ENCODE data around the gene CCDC88A.

The CCDC88A gene

GRCh38 chr2:55419679-55420438, at the start of gene CCDC88A:
TSS of gene CCDC88A (minus strand) at chr2:55419856. CDS start at chr2:55419079, 777 bp downstream.
- Mint-ChIP-seq H3K4me3 (peak within 1 kb of the TSS; percentile 96 to 98 (median 98)), H3K9me3 (no peaks in the 10 kb centered on the region), H3K36me3 (ENCODE audit: low read depth) (peaks cover 9% of the 10 kb centered on the region), H3K4me1 (peaks cover 40% of the 10 kb centered on the region), H3K27me3 (ENCODE audit: low read depth) (no peaks in the 10 kb centered on the region), H3K27ac (peak within 1 kb of the TSS; percentile 91 to 99 (median 99))
- peak; percentile 39 to 44 (median 40) for TF ChIP-seq CTCF (IDR thresholded peaks at IDR 0.05; ENCODE audit: unreplicated experiment in 3 of 3)

GRCh38 chr2:55461679-55462078, 42.0 kb upstream of the CCDC88A start:
- no peak for TF ChIP-seq CTCF (IDR thresholded peaks at IDR 0.05; ENCODE audit: unreplicated experiment in 3 of 3)
- Mint-ChIP-seq H3K27ac (no peak overlapping the region), H3K27me3 (ENCODE audit: low read depth) (peaks cover 6% of the 10 kb centered on the region), H3K4me1 (no peaks in the 10 kb centered on the region), H3K36me3 (ENCODE audit: low read depth) (no peaks in the 10 kb centered on the region), H3K4me3 (no peak overlapping the region), H3K9me3 (peaks cover 23% of the 10 kb centered on the region)

- Mint-ChIP-seq H3K27ac (no peak overlapping the region), H3K4me1 (no peaks in the 10 kb centered on the region)
- no peak for TF ChIP-seq CTCF (IDR thresholded peaks at IDR 0.05; ENCODE audit: unreplicated experiment in 3 of 3)
Observed at GRCh38 chr2:55460562-55460961, 40.9 kb upstream of the CCDC88A start.

GRCh38 chr2:55459714-55460274, 40.1 kb upstream of the CCDC88A start:
- Mint-ChIP-seq H3K4me3 (no peak overlapping the region), H3K27me3 (ENCODE audit: low read depth) (peaks cover 6% of the 10 kb centered on the region), H3K9me3 (peaks cover 12% of the 10 kb centered on the region), H3K27ac (no peak overlapping the region), H3K36me3 (ENCODE audit: low read depth) (no peaks in the 10 kb centered on the region), H3K4me1 (no peaks in the 10 kb centered on the region)
- no peak for TF ChIP-seq CTCF (IDR thresholded peaks at IDR 0.05; ENCODE audit: unreplicated experiment in 3 of 3)

More at GRCh38 chr2:55460562-55460961, 40.9 kb upstream of the CCDC88A start:
- H3K9me3 Mint-ChIP-seq: peaks cover 20% of the 10 kb centered on the region
- H3K27me3 Mint-ChIP-seq (ENCODE audit: low read depth): peaks cover 6% of the 10 kb centered on the region
- no peaks in the 10 kb centered on the region for H3K36me3 Mint-ChIP-seq (ENCODE audit: low read depth)
- H3K4me3 Mint-ChIP-seq: no peak overlapping the region

- no peaks in the 10 kb centered on the region for H3K4me1 Mint-ChIP-seq
- H3K27me3 Mint-ChIP-seq (ENCODE audit: low read depth): peaks cover 6% of the 10 kb centered on the region
- no peaks in the 10 kb centered on the region for H3K36me3 Mint-ChIP-seq (ENCODE audit: low read depth)
- H3K27ac Mint-ChIP-seq: no peak overlapping the region
- TF ChIP-seq CTCF (IDR thresholded peaks at IDR 0.05; ENCODE audit: unreplicated experiment in 3 of 3): no peak
- H3K9me3 Mint-ChIP-seq: peaks cover 10% of the 10 kb centered on the region
- no peak overlapping the region for H3K4me3 Mint-ChIP-seq
Observed at GRCh38 chr2:55459279-55459678, 39.6 kb upstream of the CCDC88A start.

All from nephron (organoid).